Stomach (tissue), 9 donors: ENCODE measurements around the gene OSBPL1A. TPM values are rescaled to one million over a fixed set of nuclear protein-coding genes. Genes with fewer than 3 reads are reported as not detected.

Experiments used
- DNase-seq, 2 donors: peaks; one replicate each; pipeline versions ENCODE4 v3.0.0 to v3.0.0-alpha.2; 2013 to 2019
- H3K27ac ChIP-seq, 5 donors: fragments of 200-600 bp in 4 of 5; sonication (generic) in 4 of 5; one replicate each; pipeline ENCODE4 v1.5.1; 2013 to 2019; ENCODE audit warnings: mild to moderate bottlenecking in 1 of 5, moderate library complexity in 1 of 5
- H3K27me3 ChIP-seq, 3 donors: fragments of 200-600 bp; sonication (generic); one replicate each; pipeline ENCODE4 v1.5.1; 2017 to 2019; ENCODE audit warnings: mixed run types in 1 of 3
- H3K36me3 ChIP-seq, 4 donors: fragments of 200-600 bp; sonication (generic); 1 replicate in 3 of 4; 2 replicates in 1 of 4; pipeline ENCODE4 v1.5.1; 2016 to 2019
- H3K4me1 ChIP-seq, 4 donors: fragments of 200-600 bp; sonication (generic); one replicate each; pipeline ENCODE4 v1.5.1; 2016 to 2019
- H3K4me3 ChIP-seq, 4 donors: fragments of 200-600 bp; sonication (generic) in 3 of 4; one replicate each; pipeline ENCODE4 v1.5.1; 2016 to 2019; ENCODE audit warnings: mild to moderate bottlenecking in 1 of 4
- H3K9me3 ChIP-seq, 4 donors: fragments of 200-600 bp; sonication (generic); one replicate each; pipeline ENCODE4 v1.5.1; 2016 to 2019
- EP300 ChIP-seq: sonication (generic); formaldehyde crosslinking; IDR thresholded peaks from one replicate; pipeline ENCODE4 v1.6.1; 2017; ENCODE audit warnings: antibody characterized with exemption
- POLR2A ChIP-seq, 4 donors: fragments of 450-650 bp; IDR thresholded peaks; one replicate each; pipeline ENCODE4 v1.6.1; 2016; ENCODE audit warnings: antibody characterized with exemption in 4 of 4, control low read depth in 2 of 4, mild to moderate bottlenecking in 1 of 4, moderate library complexity in 1 of 4
- POLR2AphosphoS5 ChIP-seq, 3 donors: sonication (generic); formaldehyde crosslinking; IDR thresholded peaks; one replicate each; pipeline ENCODE4 v1.6.1; 2016; ENCODE audit warnings: antibody characterized with exemption in 3 of 3
- whole genome bisulfite sequencing, 5 donors: extraction: QIAGEN DNeasy Blood & Tissue Kit in 3 of 5; methylation state at CpG; one replicate each; pipeline versions ENCODE4 v1.1.5 to v1.1.7; 2013 to 2018; 5-methylcytosine and 5-hydroxymethylcytosine counted together
- intact Hi-C: fragments of 100-400 bp; cut with DNase I; formaldehyde crosslinking; loops from one replicate; pipeline ENCODE4 v1.15.1; 2023; ENCODE audit warnings: low total_unique reads
- polyA plus RNA-seq, 3 donors: library from polyadenylated mRNA; stranded (reverse); fragments of 200-250 nt; gene quantifications; one replicate each; pipeline ENCODE4 v1.2.3, GENCODE V29; 2013
- total RNA-seq, 5 donors: library from RNA; depleted of rRNA; stranded (reverse); fragments of >200 nt; gene quantifications; one replicate each; pipeline versions ENCODE4 v1.1.0 to v1.2.3, GENCODE V29; 2014 to 2016
- TF ChIP-seq, protein P1 (sequence below), 7 experiments: fragments of 450-650 bp in 4 of 7; fragments of 200-600 bp in 3 of 7; sonication (generic) in 3 of 7; IDR thresholded peaks; one replicate each; pipeline ENCODE4 v1.5.1; 2016 to 2019; ENCODE audit warnings: antibody characterized with exemption in 7 of 7, control low read depth in 2 of 7, mild to moderate bottlenecking in 1 of 7
- donor health status: healthy with polysubstance abuse.
- donor health status: Bipolar disorder and iron deficiency.
- donor health status: healthy.

OSBPL1A gene
- total and polyA plus RNA-seq, 8 donors = 13.6 to 129 (median 38.8) TPM

DNA sequence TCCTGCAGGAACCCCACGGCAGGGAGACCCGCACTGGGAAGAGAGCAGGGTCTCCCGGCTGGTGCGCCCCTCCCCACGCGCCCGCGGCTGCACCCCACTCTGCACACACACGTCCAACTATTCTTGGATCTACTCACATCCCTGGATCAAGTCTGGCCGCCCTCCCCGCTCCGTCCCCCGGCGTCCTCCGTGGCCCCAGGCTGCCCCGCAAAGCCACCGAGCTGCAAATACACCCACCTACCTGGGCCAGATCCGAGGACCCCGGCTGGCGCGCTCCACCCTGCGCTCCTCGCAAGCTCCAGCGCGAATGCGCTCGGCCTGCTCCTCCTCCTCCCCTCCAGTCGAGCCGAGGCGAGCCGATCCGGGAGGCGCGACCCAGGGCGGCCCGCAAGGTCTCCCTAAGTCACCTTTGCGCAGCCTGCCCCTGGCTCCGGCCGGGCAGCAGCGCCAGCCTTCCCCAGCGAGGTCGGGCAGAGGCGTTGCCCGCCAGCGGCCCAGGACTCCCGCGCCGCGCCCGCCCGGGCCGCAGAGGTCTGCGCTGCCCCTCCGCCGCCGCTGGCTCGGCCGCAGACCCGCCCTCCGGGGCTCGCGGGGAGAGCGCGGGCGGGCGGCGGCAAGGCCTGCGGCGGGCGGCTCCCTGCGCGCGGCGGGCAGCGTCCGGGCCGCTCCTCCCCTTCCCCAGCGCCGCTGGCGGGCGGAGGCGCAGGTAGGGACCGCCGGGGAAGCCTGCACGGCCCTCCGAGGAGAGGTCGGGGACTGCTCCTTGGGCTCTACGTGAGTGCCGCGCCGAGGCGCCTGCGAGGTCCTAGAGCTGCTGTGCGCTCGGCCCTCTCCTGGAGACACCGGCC, 126.0 kb downstream of the OSBPL1A start:
- TF ChIP-seq EP300 = no peak
- TF ChIP-seq, protein P1, sequence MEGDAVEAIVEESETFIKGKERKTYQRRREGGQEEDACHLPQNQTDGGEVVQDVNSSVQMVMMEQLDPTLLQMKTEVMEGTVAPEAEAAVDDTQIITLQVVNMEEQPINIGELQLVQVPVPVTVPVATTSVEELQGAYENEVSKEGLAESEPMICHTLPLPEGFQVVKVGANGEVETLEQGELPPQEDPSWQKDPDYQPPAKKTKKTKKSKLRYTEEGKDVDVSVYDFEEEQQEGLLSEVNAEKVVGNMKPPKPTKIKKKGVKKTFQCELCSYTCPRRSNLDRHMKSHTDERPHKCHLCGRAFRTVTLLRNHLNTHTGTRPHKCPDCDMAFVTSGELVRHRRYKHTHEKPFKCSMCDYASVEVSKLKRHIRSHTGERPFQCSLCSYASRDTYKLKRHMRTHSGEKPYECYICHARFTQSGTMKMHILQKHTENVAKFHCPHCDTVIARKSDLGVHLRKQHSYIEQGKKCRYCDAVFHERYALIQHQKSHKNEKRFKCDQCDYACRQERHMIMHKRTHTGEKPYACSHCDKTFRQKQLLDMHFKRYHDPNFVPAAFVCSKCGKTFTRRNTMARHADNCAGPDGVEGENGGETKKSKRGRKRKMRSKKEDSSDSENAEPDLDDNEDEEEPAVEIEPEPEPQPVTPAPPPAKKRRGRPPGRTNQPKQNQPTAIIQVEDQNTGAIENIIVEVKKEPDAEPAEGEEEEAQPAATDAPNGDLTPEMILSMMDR (IDR thresholded peaks at IDR 0.05) = peak in 1 of 7 experiments; percentile 17
- peak in 1 of 3 donors; percentile 27 for TF ChIP-seq POLR2AphosphoS5 (IDR thresholded peaks at IDR 0.05)
- no peaks in the 10 kb centered on the region for H3K27me3 ChIP-seq
- intact Hi-C loops = no loop called here
- peak; percentile 74 to 92 for DNase-seq
- no peaks in the 10 kb centered on the region for H3K36me3 ChIP-seq
- no peaks in the 10 kb centered on the region for H3K9me3 ChIP-seq
- peak overlapping the region; percentile 84 to 92 (median 87) for H3K27ac ChIP-seq
- H3K4me3 ChIP-seq = peak overlapping the region; percentile 63 to 84 (median 75)
- H3K4me1 ChIP-seq = peaks cover 12 to 49% (median 30%) of the 10 kb centered on the region in 4 donors
- 1 to 3% (median 1%) methylated on average over 48 to 95 of the region's 96 CpGs for WGBS, 5 donors

DNA sequence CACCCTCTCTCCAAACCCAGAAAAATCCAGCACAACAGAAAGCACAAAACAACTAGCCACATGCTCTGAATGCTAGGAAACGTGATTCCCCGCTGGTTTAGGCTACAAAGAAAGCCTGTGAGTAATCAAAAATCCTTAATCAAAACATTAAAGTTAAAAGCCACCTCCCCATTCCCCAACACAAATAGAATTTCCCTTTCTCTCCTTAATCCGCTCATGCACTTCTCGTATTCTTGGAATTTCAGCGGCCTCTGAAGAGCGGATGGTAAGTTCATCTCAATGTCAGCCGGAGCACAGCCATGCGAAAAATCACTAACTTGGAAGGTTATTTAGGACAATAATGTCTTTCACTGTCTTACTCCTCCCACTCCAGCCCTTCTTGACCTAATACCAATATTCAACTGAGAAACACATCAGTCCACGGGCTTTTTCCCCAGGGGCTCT, 126.7 kb downstream of the OSBPL1A start:
- Histone ChIP-seq H3K27me3 (no peaks in the 10 kb centered on the region), H3K36me3 (no peaks in the 10 kb centered on the region), H3K4me1 (peaks cover 12 to 52% (median 31%) of the 10 kb centered on the region in 4 donors), H3K4me3 (peak overlapping the region; percentile 63 to 84 (median 75)), H3K9me3 (no peaks in the 10 kb centered on the region), H3K27ac (peak overlapping the region; percentile 84 to 92 (median 87))
- no peak for DNase-seq
- WGBS, 5 donors = 6 to 18% (median 14%) methylated on average over 9 of the region's 9 CpGs
- TF ChIP-seq, protein P1 (IDR thresholded peaks at IDR 0.05) = no peak
- TF ChIP-seq EP300 (no peak), POLR2A (IDR thresholded peaks at IDR 0.05) (no peak), POLR2AphosphoS5 (IDR thresholded peaks at IDR 0.05) (no peak)
- intact Hi-C loops = no loop called here

DNA sequence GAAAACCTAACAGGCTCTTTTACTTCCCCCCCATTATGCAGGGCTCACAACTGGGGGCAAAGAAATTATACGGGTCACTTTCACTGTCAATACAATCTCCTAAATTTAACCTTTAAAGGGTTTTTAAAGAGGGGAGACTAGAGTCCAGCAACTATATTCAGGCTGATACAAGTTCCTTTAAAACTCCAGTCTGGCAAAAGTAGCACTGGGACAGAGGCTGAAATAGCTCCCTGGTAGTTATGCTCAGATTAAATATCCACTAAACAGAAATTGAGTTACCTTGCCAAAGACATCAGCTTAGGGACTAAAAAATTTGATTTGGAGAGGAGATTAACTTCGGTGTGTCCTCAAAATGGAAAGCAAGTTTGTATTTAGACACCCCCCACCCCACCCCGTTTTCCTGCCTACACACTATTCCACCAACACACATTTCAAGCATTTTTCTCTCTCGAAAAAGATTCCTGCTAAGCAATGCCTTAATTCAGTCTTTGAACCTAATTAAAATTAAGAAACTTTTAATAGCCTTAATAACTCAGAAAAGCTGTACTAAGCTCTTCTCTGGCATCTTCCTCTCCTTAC, 127.2 kb downstream of the OSBPL1A start:
- Histone ChIP-seq H3K4me3 (peak overlapping the region; percentile 63 to 84 (median 75)), H3K9me3 (no peaks in the 10 kb centered on the region), H3K27me3 (no peaks in the 10 kb centered on the region), H3K36me3 (peaks cover 0 to 2% (median 0%) of the 10 kb centered on the region in 4 donors), H3K27ac (peak overlapping the region; percentile 84 to 92 (median 87)), H3K4me1 (peaks cover 12 to 57% (median 31%) of the 10 kb centered on the region in 4 donors)
- TF ChIP-seq, protein P1 (IDR thresholded peaks at IDR 0.05) = no peak
- TF ChIP-seq POLR2A (IDR thresholded peaks at IDR 0.05) (no peak), EP300 (no peak), POLR2AphosphoS5 (IDR thresholded peaks at IDR 0.05) (no peak)
- no peak for DNase-seq
- 15 to 23% (median 19%) methylated on average over 4 of the region's 4 CpGs for WGBS, 5 donors
- intact Hi-C loops = no loop called here

DNA sequence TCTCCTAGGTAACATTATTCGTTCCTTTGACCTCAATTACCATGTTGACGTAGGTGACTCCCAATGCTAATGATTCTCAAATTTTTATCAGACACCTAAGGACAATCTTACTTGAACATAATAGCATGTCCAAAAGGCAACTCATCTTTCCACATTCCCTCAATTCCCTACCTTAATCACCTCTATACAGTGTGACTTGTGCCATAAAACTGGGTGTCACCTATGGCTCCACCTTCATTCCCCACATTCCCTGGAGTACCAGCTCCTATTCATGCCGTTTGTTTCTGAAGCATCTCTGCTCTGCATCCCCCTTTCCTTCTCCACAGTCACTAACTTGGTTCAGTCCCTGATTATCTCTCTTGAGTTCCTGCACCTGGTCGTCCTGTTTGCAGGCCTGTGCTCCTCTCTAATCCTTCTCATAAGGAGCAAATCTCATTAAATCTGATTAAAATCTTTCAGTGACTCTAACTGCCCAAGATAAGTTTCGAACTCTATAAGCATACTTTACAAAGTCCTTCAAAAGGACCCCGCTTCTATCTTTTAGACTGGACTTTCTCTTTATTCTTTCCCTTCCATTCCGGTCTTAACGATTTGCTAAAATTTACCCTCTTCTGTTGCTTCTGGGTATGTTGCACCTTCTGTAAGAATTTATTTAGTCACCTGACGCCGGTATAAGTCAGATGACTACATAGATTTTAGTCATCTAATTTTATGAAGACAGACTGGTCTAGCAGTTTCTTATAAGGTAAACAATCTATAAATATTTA, 128.7 kb downstream of the OSBPL1A start:
- Histone ChIP-seq H3K27me3 (no peaks in the 10 kb centered on the region), H3K4me3 (no peak overlapping the region), H3K36me3 (peaks cover 0 to 6% (median 0%) of the 10 kb centered on the region in 4 donors), H3K27ac (peak overlapping the region in 1 of 5 donors; percentile 42), H3K4me1 (peaks cover 12 to 56% (median 27%) of the 10 kb centered on the region in 4 donors), H3K9me3 (no peaks in the 10 kb centered on the region)
- TF ChIP-seq, protein P1 (IDR thresholded peaks at IDR 0.05) = no peak
- TF ChIP-seq POLR2A (IDR thresholded peaks at IDR 0.05) = no peak
- TF ChIP-seq EP300 = no peak
- no peak for TF ChIP-seq POLR2AphosphoS5 (IDR thresholded peaks at IDR 0.05)
- WGBS, 5 donors = 78 to 86% (median 81%) methylated on average over 10 of the region's 10 CpGs
- intact Hi-C loops = no loop called here
- DNase-seq = no peak
